Spleen (tissue), 11 donors: ENCODE measurements around the gene TNS2. TPM values are rescaled to one million over a fixed set of nuclear protein-coding genes. Genes with fewer than 3 reads are reported as not detected.

Source experiments
- DNase-seq: peaks from one replicate; pipeline ENCODE4 v3.0.0-alpha.2; 2020
- H3K27ac ChIP-seq, 8 donors: fragments of 200-600 bp; sonication (generic) in 7 of 8; 1 replicate in 4 of 8; 2 replicates in 4 of 8; pipeline versions ENCODE4 v1.5.0 to v1.8.0; 2016 to 2021; ENCODE audit warnings: inconsistent platforms in 4 of 8, mild to moderate bottlenecking in 4 of 8, moderate library complexity in 1 of 8
- H3K27me3 ChIP-seq, 7 donors: fragments of 200-600 bp; sonication (generic) in 6 of 7; replicated peaks in 1 of 7; 1 replicate in 4 of 7; 2 replicates in 3 of 7; pipeline versions ENCODE4 v1.5.0 to v1.8.0; 2016 to 2021; ENCODE audit warnings: inconsistent platforms in 3 of 7, mild to moderate bottlenecking in 1 of 7
- H3K36me3 ChIP-seq, 6 donors: fragments of 200-600 bp; sonication (generic) in 5 of 6; 1 replicate in 4 of 6; 2 replicates in 2 of 6; pipeline versions ENCODE4 v1.5.0 to v1.8.0; 2016 to 2021; ENCODE audit warnings: inconsistent platforms in 2 of 6
- H3K4me1 ChIP-seq, 6 donors: fragments of 200-600 bp; sonication (generic) in 5 of 6; 1 replicate in 3 of 6; 2 replicates in 3 of 6; pipeline versions ENCODE4 v1.5.0 to v1.8.0; 2016 to 2021; ENCODE audit warnings: inconsistent platforms in 3 of 6
- H3K4me3 ChIP-seq, 8 donors: fragments of 200-600 bp; sonication (generic) in 7 of 8; 1 replicate in 4 of 8; 2 replicates in 4 of 8; pipeline versions ENCODE4 v1.5.0 to v1.8.0; 2016 to 2021; ENCODE audit warnings: inconsistent platforms in 4 of 8, mild to moderate bottlenecking in 4 of 8, moderate library complexity in 2 of 8
- H3K9me3 ChIP-seq, 8 donors: fragments of 200-600 bp; sonication (generic) in 7 of 8; 1 replicate in 4 of 8; 2 replicates in 4 of 8; pipeline versions ENCODE4 v1.5.0 to v1.8.0; 2016 to 2021; ENCODE audit warnings: inconsistent platforms in 4 of 8
- CTCF ChIP-seq, 11 experiments: fragments of 200-600 bp in 7 of 11; fragments of 450-650 bp in 4 of 11; sonication (generic) in 4 of 11; IDR thresholded peaks in 8 of 11; conservative IDR thresholded peaks in 3 of 11; 1 replicate in 7 of 11; 2 replicates in 4 of 11; pipeline versions ENCODE4 v1.4.0 to v1.8.0; 2016 to 2021; ENCODE audit warnings: antibody characterized with exemption in 11 of 11, inconsistent platforms in 4 of 11, mild to moderate bottlenecking in 1 of 11
- POLR2A ChIP-seq, 3 donors: fragments of 450-650 bp; IDR thresholded peaks; one replicate each; pipeline ENCODE4 v1.5.1; 2017; ENCODE audit warnings: antibody characterized with exemption in 3 of 3, mild to moderate bottlenecking in 1 of 3
- POLR2AphosphoS5 ChIP-seq, 3 donors: sonication (generic); formaldehyde crosslinking; IDR thresholded peaks; one replicate each; pipeline ENCODE4 v1.5.1; 2017; ENCODE audit warnings: antibody characterized with exemption in 3 of 3
- WGBS, 5 donors: extraction: QIAGEN DNeasy Blood & Tissue Kit in 3 of 5; methylation state at CpG; one replicate each; pipeline versions ENCODE4 v1.1.5 to v1.1.7; 2013 to 2018; 5-methylcytosine and 5-hydroxymethylcytosine counted together
- intact Hi-C: fragments of 100-400 bp; cut with DNase I; formaldehyde crosslinking; loops from one replicate; pipeline ENCODE4 v1.15.0; 2023; ENCODE audit warnings: low total_unique reads
- polyA plus RNA-seq, 3 donors: library from polyadenylated mRNA; stranded (reverse); fragments of 200-250 nt; gene quantifications; one replicate each; pipeline ENCODE4 v1.2.1, GENCODE V29; 2013
- total RNA-seq, 7 donors: library from RNA; depleted of rRNA in 3 of 7; stranded (reverse); fragments of >200 nt in 3 of 7; fragmentation: NEBNext Ultra II Directional in 4 of 7; extraction: Animal tissue kit (Norgen Biotek cat#: 25700) in 4 of 7; gene quantifications; one replicate each; pipeline versions ENCODE4 v1.1.0 to v1.2.1, GENCODE V29; 2016 to 2021
- donor health status: healthy with polysubstance abuse.
- donor health status: DM: no; HTN: no; CAD: no; lungs with moderate emphysema.
- donor health status: DM: no; HTN: no; CAD: no.
- donor health status: Bipolar disorder and iron deficiency.
- donor health status: healthy.
- donor health status: DM: no; HTN: no; CAD: no.
- donor health status: DM: yes; HTN: yes; CAD: no.

The TNS2 gene
- total and polyA plus RNA-seq, 10 donors = 36.6 to 301 (median 162) TPM

DNA sequence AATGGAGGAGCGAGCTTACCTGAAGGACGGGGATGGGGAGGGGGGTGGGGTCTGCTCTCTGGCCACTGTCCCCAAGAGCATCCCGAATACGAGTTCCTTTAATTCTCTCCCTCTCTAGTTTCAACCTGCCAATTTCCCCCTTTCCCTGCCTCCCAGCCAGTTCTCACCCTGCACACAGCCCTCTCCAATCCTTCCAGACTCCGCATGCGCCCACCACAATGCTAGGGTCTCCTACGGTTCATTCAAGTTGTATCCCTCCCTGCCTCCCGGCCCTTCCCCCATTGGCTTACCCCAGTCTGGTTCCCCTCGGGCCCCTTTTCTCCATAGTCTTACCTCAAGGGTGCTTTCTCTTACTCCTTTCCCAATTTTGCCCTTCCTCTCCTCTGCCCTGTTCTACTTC lies 46.9 kb downstream of the TNS2 start:
- intact Hi-C loops = no loop called here
- Histone ChIP-seq H3K36me3 (peaks cover 0 to 9% (median 0%) of the 10 kb centered on the region in 6 donors), H3K9me3 (no peaks in the 10 kb centered on the region), H3K4me3 (peak overlapping the region in 6 of 8 donors; percentile 32 to 75 (median 55)), H3K27me3 (peaks cover 0 to 22% (median 0%) of the 10 kb centered on the region in 7 donors), H3K4me1 (peaks cover 6 to 76% (median 38%) of the 10 kb centered on the region in 6 donors), H3K27ac (peak overlapping the region in 7 of 8 donors; percentile 36 to 88 (median 85))
- TF ChIP-seq POLR2A (IDR thresholded peaks at IDR 0.05) (no peak), POLR2AphosphoS5 (IDR thresholded peaks at IDR 0.05) (no peak), CTCF (IDR thresholded peaks at IDR 0.05 in 8 of 11, conservative IDR thresholded peaks at IDR 0.05 in 3 of 11) (no peak)
- no peak for DNase-seq
- 53 to 66% (median 60%) methylated on average over 7 to 9 of the region's 9 CpGs for WGBS, 5 donors

DNA sequence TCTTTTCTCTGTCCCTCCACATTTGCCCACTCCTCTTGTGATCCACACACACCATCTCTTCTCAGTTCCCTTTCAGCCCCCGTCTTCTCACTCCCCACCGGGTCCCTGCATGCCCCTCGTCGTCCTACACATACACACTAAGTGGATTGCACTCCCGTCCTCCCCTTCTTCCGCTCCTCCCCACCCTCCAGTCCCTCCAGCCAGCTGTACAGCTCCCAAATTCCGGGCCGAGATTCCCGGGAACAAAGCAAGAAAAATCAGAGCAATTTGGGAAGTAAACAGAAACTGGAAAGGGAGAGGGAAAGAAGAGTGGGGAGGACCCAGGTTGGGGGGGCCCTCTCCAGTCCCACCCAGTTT lies 47.3 kb downstream of the TNS2 start:
- peaks cover 8 to 80% (median 41%) of the 10 kb centered on the region in 6 donors for H3K4me1 ChIP-seq
- no peak for DNase-seq
- peak overlapping the region; percentile 50 to 88 (median 84) for H3K27ac ChIP-seq
- intact Hi-C loops = no loop called here
- H3K36me3 ChIP-seq = peaks cover 0 to 9% (median 0%) of the 10 kb centered on the region in 6 donors
- TF ChIP-seq CTCF (IDR thresholded peaks at IDR 0.05 in 8 of 11, conservative IDR thresholded peaks at IDR 0.05 in 3 of 11) (no peak), POLR2A (IDR thresholded peaks at IDR 0.05) (no peak), POLR2AphosphoS5 (IDR thresholded peaks at IDR 0.05) (no peak)
- no peaks in the 10 kb centered on the region for H3K9me3 ChIP-seq
- H3K27me3 ChIP-seq = peaks cover 0 to 22% (median 0%) of the 10 kb centered on the region in 7 donors
- WGBS, 5 donors = 3 to 13% (median 9%) methylated on average over 9 of the region's 9 CpGs
- peak overlapping the region; percentile 32 to 75 (median 52) for H3K4me3 ChIP-seq

- 1 to 3% (median 2%) methylated on average over 11 to 51 of the region's 51 CpGs for WGBS, 5 donors
- peak within 1 kb of the TSS; percentile 50 to 88 (median 84) for H3K27ac ChIP-seq
- peaks cover 9 to 86% (median 47%) of the 10 kb centered on the region in 6 donors for H3K4me1 ChIP-seq
- H3K36me3 ChIP-seq = peaks cover 0 to 9% (median 0%) of the 10 kb centered on the region in 6 donors
- H3K27me3 ChIP-seq = peaks cover 0 to 22% (median 0%) of the 10 kb centered on the region in 7 donors
- no peaks in the 10 kb centered on the region for H3K9me3 ChIP-seq
- DNase-seq = peak; percentile 93
- intact Hi-C loops = loop anchor here (2.0 kb wide), 1 partner anchor 29 kb away; no protein-coding TSS in a partner anchor
- TF ChIP-seq POLR2AphosphoS5 (IDR thresholded peaks at IDR 0.05) (peak; percentile 48 to 80 (median 77)), POLR2A (IDR thresholded peaks at IDR 0.05) (no peak), CTCF (IDR thresholded peaks at IDR 0.05 in 8 of 11, conservative IDR thresholded peaks at IDR 0.05 in 3 of 11) (peak in 8 of 11 experiments; percentile 20 to 50 (median 36))
- peak within 1 kb of the TSS; percentile 32 to 75 (median 52) for H3K4me3 ChIP-seq
Measured at GRCh38 chr12:53097564-53098353, 47.9 kb downstream of the TNS2 start, which contains the start of gene IGFBP6. IGFBP6 (plus strand) TSS chr12:53097667; CDS start chr12:53097718, 51 bp downstream.
